Activated CD8-positive, alpha-beta memory T cell treated with anti-CD3 and anti-CD28 coated beads, Interleukin-2, amount 10 ng/mL, durations not matched to agents 7 days and 5 days (primary cell): ENCODE data around the gene ALDH3B2. TPM values are rescaled to one million over a fixed set of nuclear protein-coding genes. Genes with fewer than 3 reads are reported as not detected.
"Not testable (repeated sequence)": the region's sequence is repeated elsewhere in the genome, so short reads cannot be mapped to it uniquely, and the experiment has no call there.

Experiments
- ATAC-seq: fragments of 150-1000 bp; cut with Tn5 transposase; one replicate; pipeline ENCODE4 v1.10.0; 2021; ENCODE audit warnings: moderate library complexity
- CTCF ChIA-PET: fragments of 350-600 bp; sonication (Branson Sonifier 250); formaldehyde crosslinking; loops from one replicate; lab custom pipeline; 2021; ENCODE audit warnings: antibody characterized with exemption; lab: Charles Lee
- DNase-seq: peaks from one replicate; pipeline ENCODE4 v3.0.0-alpha.2; 2020
- H3K27ac Mint-ChIP-seq: one replicate; pipeline ENCODE4 v1.8.0; 2021; ENCODE audit warnings: mild to moderate bottlenecking, mixed read lengths
- H3K27me3 Mint-ChIP-seq: one replicate; pipeline ENCODE4 v1.8.0; 2021; ENCODE audit warnings: mixed read lengths
- H3K36me3 Mint-ChIP-seq: one replicate; pipeline ENCODE4 v1.8.0; 2021; ENCODE audit warnings: mild to moderate bottlenecking, mixed read lengths
- H3K4me1 Mint-ChIP-seq: one replicate; pipeline ENCODE4 v1.8.0; 2021; ENCODE audit warnings: mixed read lengths
- H3K4me3 Mint-ChIP-seq: one replicate; pipeline ENCODE4 v1.8.0; 2021; ENCODE audit warnings: mild to moderate bottlenecking, moderate library complexity, mixed read lengths
- H3K9me3 Mint-ChIP-seq: one replicate; pipeline ENCODE4 v1.8.0; 2022; ENCODE audit warnings: low read depth, mixed read lengths
- total RNA-seq, 2 experiments: library from RNA; stranded (reverse); gene quantifications; one replicate each; pipeline ENCODE4 v1.2.3, GENCODE V29; 2021

The ALDH3B2 gene
- total RNA-seq, 2 experiments from 2014 or later = not detected

DNA sequence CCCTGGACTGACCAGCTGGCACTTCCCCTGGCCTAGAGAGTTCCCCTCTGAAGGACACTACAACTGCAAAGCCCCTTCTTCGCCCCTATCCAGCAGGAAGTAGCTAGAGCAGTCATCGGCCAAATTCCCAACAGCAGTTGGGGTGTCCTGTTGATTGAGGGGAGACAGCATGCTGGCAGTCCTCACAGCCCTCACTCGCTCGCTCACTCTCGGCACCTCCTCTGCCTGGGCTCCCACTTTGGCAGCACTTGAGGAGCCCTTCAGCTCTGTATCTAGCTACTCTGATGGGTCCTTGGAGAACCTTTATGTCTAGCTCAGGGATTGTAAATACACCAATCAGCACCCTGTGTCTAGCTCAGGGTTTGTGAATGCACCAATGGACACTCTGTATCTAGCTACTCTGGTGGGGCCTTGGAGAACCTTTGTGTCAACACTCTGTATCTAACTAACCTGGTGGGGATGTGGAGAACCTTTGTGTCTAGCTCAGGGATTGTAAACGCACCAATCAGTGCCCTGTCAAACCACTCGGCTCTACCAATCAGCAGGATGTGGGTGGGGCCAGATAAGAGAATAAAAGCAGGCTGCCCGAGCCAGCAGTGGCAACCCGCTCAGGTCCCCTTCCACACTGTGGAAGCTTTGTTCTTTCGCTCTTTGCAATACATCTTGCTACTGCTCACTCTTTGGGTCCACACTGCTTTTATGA is 48.1 kb downstream of the ALDH3B2 start:
- CTCF ChIA-PET = interaction anchor here (0.6 to 8.4 kb wide), 5 partner anchors 11 to 47 kb away, joined by 3 to 157 read pairs (median 5); partner anchors contain the start of gene ACY3
- not testable (repeated sequence) for H3K27ac Mint-ChIP-seq, H3K9me3 Mint-ChIP-seq, H3K27me3 Mint-ChIP-seq, H3K36me3 Mint-ChIP-seq, ATAC-seq, H3K4me3 Mint-ChIP-seq, DNase-seq
- H3K4me1 Mint-ChIP-seq = peaks cover 13% of the 10 kb centered on the region

DNA sequence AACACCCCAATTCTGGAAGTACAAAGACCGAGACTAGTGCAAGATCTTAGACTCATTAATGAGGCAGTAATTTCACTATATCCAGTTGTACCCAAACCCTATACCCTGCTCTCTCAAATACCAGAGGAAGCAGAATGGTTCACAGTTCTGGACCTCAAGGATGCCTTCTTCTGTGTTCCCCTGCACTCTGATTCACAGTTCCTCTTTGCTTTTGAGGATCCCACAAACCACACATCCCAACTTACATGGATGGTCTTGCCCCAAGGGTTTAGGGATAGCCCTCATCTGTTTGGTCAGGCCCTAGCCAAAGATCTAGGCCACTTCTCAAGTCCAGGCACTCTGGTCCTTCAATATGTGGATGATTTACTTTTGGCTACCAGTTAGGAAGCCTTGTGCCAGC is 50.6 kb downstream of the ALDH3B2 start:
- H3K9me3 Mint-ChIP-seq, H3K27me3 Mint-ChIP-seq, H3K4me3 Mint-ChIP-seq, H3K4me1 Mint-ChIP-seq, DNase-seq, H3K36me3 Mint-ChIP-seq, ATAC-seq, H3K27ac Mint-ChIP-seq: not testable (repeated sequence)
- CTCF ChIA-PET = interaction anchor here (0.8 to 1.0 kb wide), 2 partner anchors 10 kb away, joined by 3 read pairs; no protein-coding TSS in a partner anchor

DNA sequence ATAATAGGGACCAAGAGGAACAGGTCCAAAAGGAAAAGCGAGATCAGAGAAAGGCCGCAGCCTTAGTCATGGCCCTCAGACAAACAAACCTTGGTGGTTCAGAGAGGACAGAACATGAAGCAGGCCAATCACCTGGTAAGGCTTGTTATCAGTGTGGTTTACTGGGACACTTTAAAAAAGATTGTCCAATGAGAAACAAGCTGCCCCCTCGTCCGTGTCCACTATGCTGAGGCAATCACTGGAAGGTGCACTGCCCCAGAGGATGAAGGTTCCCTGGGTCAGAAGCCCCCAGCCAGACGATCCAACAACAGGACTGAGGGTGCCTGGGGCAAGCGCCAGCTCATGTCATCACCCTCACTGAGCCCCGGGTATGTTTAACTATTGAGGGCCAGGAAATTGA is 51.5 kb downstream of the ALDH3B2 start:
- not testable (repeated sequence) for ATAC-seq, H3K4me3 Mint-ChIP-seq, H3K36me3 Mint-ChIP-seq, H3K4me1 Mint-ChIP-seq, H3K27me3 Mint-ChIP-seq, H3K9me3 Mint-ChIP-seq, DNase-seq, H3K27ac Mint-ChIP-seq
- CTCF ChIA-PET = interaction anchor here (0.8 kb wide), 1 partner anchor 9 kb away, joined by 3 read pairs; no protein-coding TSS in a partner anchor

DNA sequence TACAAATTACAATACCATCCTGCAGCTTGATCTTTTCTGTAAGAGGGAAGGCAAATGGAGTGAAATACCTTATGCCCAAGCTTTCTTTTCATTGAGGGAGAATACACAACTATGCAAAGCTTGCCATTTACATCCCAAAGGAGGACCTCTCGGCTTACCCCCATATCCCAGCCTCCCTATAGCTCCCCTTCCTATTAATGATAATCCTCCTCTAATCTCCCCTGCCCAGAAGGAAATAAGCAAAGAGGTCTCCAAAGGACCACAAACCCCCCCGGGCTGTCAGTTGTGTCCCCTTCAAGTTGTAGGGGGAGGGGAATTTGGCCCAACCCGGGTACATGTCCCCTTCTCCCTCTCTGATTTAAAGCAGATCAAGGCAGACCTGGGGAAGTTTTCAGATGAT is 52.5 kb downstream of the ALDH3B2 start:
- H3K9me3 Mint-ChIP-seq, H3K4me3 Mint-ChIP-seq, H3K36me3 Mint-ChIP-seq, ATAC-seq, H3K27ac Mint-ChIP-seq, CTCF ChIA-PET, H3K4me1 Mint-ChIP-seq, DNase-seq, H3K27me3 Mint-ChIP-seq: not testable (repeated sequence)

DNA sequence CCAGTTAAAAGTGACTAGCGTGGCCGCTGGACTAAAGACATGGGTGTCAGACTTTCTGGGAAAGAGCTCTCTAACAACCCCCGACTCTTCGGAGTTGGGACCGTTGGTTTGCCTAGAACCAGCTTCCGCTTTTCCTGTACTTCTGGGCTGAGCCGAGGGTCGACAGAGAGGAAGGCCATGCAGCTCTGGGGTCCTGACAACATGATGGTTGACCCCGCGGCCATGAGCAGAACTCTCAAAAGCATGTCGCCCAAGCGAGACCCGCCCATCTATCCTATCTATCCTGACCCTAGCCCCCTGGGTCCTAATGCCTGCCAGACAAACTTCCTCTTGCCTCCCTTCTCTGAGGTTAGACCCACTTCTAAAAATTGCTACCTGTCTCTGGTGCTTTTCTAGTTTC is 53.8 kb downstream of the ALDH3B2 start:
- not testable (repeated sequence) for H3K9me3 Mint-ChIP-seq, ATAC-seq, H3K27ac Mint-ChIP-seq, H3K36me3 Mint-ChIP-seq, H3K27me3 Mint-ChIP-seq, H3K4me1 Mint-ChIP-seq, DNase-seq, H3K4me3 Mint-ChIP-seq
- CTCF ChIA-PET = interaction anchor here (2.2 kb wide), 1 partner anchor 9 kb away, joined by 12 read pairs; the partner anchor contains the start of gene NUDT8

DNA sequence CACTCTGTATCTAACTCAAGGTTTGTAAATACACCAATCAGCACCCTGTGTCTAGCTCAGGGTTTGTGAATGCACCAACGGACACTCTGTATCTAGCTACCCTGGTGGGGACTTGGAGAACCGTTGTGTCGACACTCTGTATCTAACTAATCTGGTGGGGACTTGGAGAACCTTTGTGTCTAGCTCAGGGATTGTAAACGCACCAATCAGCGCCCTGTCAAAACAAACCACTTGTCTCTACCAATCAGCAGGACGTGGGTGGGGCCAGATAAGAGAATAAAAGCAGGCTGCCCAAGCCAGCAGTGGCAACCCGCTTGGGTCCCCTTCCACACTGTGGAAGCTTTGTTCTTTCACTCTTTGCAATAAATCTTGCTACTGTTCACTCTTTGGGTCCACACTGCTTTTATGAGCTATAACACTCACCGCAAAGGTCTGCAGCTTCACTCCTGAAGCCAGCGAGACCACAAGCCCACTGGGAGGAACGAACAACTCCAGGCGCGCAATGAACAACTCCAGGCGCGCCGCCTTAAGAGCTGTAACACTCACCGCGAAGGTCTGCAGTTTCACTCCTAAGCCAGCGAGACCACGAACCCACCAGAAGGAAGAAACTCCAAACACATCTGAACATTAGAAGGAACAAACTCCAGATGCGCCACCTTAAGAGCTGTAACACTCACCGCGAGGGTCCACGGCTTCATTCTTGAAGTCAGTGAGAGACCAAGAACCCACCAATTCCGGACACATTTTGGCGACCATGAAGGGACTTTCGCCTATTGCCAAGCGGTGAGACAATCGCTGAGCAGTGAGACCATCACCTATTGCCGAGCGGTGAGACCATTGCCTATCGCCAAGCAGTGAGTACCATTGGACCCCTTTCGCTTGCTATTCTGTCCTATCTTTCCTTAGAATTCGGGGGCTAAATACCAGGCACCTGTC is 54.5 kb downstream of the ALDH3B2 start:
- H3K9me3 Mint-ChIP-seq, H3K27me3 Mint-ChIP-seq, H3K36me3 Mint-ChIP-seq, H3K4me3 Mint-ChIP-seq, H3K27ac Mint-ChIP-seq, DNase-seq, ATAC-seq: not testable (repeated sequence)
- CTCF ChIA-PET = interaction anchor here (2.2 kb wide), 1 partner anchor 10 kb away, joined by 12 read pairs; the partner anchor contains the start of gene NUDT8
- peaks cover 16% of the 10 kb centered on the region for H3K4me1 Mint-ChIP-seq

DNA sequence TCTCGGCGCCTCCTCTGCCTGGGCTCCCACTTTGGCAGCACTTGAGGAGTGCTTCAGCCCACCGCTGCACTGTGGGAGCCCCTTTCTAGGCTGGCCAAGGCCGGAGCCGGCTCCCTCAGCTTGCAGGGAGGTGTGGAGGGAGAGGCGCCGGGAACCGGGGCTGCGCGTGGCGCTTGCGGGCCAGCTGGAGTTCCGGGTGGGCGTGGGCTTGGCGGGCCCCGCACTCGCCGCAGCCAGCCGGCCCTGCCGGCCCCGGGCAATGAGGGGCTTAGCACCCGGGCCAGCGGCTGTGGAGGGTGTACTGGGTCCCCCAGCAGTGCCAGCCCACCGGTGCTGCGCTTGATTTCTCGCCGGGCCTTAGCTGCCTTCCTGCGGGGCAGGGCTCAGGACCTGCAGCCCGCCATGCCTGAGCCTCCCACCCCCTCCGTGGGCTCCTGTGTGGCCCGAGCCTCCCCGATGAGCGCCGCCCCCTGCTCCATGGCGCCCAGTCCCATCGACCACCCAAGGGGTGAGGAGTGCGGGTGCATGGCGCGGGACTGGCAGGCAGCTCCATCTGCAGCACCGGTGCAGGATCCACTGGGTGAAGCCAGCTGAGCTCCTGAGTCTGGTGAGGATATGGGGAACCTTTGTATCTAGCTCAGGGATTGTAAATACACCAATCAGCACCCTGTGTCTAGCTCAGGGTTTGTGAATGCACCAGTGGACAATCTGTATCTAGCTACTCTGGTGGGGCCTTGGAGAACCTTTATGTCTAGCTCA is 55.3 kb downstream of the ALDH3B2 start:
- CTCF ChIA-PET = interaction anchor here (2.2 to 7.5 kb wide), 2 partner anchors 10 to 11 kb away, joined by 12 to 111 read pairs; partner anchors contain the start of gene NUDT8
- not testable (repeated sequence) for H3K9me3 Mint-ChIP-seq, H3K27ac Mint-ChIP-seq, H3K27me3 Mint-ChIP-seq, H3K4me3 Mint-ChIP-seq, DNase-seq, ATAC-seq, H3K36me3 Mint-ChIP-seq
- peaks cover 23% of the 10 kb centered on the region for H3K4me1 Mint-ChIP-seq

DNA sequence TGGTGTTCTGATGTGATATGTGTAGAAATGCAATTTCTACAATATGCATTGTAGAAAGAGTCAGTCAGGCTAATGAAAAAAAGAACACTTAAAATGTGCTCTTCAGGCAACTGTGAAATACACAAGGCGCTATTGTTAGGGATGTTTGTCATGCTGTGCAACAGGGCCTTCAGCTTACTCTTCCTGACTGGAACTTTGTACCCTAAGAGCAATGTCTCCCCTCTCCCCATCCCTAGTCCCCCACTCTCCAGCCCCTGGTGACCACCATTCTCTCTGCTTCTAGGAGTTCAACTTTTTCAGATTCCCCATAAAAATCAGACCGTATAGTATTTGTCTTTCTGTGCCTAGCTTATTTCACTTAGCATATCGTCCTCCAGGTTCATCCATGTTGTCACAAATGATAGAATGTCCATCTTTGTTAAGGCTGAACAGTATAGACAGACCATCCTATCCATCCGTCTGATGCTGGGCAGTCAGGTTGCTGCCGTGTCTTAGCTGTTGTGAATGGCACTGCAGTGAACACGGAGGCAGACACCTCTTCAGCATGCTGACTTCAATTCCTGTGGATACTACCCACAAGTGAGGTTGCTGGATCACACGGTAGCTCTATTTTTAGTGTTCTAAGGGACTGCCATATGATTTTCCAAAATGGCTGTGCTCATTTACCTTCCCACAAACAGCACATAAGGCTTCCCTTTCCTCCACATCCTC is 57.0 kb downstream of the ALDH3B2 start:
- ATAC-seq (no peak), DNase-seq (no peak)
- no peak overlapping the region for H3K4me3 Mint-ChIP-seq
- H3K27ac Mint-ChIP-seq = peak overlapping the region; percentile 11
- peaks cover 2% of the 10 kb centered on the region for H3K36me3 Mint-ChIP-seq
- no peaks in the 10 kb centered on the region for H3K9me3 Mint-ChIP-seq
- CTCF ChIA-PET = interaction anchor here (0.7 to 7.5 kb wide), 4 partner anchors 12 to 42 kb away, joined by 3 to 111 read pairs (median 14); partner anchors contain the start of gene NUDT8
- peaks cover 32% of the 10 kb centered on the region for H3K4me1 Mint-ChIP-seq
- peaks cover 9% of the 10 kb centered on the region for H3K27me3 Mint-ChIP-seq

DNA sequence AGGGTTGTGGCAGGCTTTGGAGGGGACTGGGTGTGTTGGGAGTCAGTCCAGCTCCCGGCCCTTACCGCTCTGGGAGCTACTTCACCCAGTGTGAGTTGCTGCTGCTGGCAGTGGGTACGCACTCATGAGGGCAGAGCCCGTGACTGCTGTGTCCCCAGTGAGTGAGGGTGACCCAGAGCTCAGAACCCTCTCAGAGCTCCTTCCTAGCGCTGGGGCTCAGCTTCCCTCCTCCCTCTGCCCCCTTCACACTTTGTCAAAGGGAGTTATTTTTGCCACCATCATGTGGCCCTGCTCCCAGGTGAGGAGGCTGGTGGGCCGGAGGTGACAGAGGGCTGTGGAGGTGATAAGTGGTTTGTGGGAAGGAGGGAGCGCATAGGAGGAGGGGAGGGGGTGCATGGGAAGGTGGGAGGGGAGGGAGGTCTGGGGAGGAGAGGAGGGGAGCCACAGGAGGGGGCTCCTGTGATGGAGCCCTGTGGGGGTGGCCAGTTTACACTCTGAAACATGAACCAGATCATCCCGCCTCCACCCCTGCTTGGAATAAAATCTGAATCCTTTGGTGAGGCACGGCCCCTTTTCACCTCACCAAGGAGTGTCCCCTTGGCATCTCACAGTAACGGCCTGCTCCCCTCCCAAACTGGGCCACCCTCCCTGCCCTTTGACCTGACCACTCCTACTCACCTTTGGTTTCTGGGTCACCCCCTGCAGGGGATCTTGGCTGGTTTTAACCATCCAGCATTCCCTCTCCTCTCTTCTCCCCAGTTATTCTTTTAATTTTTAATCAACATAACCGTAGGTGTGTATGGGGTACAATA is 57.8 kb downstream of the ALDH3B2 start:
- Mint-ChIP-seq H3K27me3 (peaks cover 9% of the 10 kb centered on the region), H3K4me3 (peak overlapping the region; percentile 37), H3K36me3 (peaks cover 5% of the 10 kb centered on the region), H3K4me1 (peaks cover 36% of the 10 kb centered on the region), H3K27ac (peak overlapping the region; percentile 11), H3K9me3 (no peaks in the 10 kb centered on the region)
- ATAC-seq = no peak
- CTCF ChIA-PET = interaction anchor here (0.5 to 7.5 kb wide), 10 partner anchors 9 to 101 kb away, joined by 3 to 111 read pairs (median 3); partner anchors contain the start of gene NUDT8
- no peak for DNase-seq

DNA sequence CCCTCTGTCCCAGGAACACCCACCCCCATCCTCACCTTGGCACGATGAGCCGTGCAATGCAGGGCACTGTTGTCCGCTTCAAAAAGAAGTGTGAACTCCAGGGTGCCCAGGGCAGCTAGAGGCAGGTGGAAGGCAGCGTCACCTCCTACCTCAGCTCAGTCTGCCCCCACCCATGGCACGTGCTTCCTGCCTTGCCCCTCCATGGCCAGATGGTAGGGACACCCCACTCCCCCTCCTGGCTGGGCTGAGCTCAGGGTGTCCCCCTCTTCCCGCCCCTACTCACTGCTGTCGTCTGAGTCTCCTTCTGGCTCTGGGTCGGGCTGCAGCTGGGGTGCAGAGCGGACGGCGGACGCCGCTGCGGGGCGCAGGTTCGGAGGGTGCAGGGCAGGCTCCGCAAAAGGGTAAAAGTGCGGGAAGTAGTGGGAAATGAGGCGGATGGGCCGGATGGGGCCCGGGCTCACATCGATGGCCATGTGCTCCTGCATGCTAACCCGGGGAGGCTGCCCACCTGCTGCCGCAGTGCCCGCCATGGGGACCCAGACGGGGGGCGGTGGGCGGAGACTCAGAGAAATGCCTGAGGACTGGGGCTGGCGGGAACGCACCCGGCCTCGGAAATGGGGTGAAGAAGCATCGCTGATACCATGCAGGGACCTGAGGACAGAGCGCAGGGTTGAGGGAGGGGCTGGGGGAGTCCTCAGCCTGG is 58.5 kb downstream of the ALDH3B2 start:
- CTCF ChIA-PET = interaction anchor here (0.6 to 7.5 kb wide), 9 partner anchors 8 to 100 kb away, joined by 3 to 111 read pairs (median 3); partner anchors contain the start of genes GSTP1 and NUDT8
- ATAC-seq (no peak), DNase-seq (no peak)
- Mint-ChIP-seq H3K4me1 (peaks cover 37% of the 10 kb centered on the region), H3K27ac (no peak overlapping the region), H3K4me3 (peak overlapping the region; percentile 37), H3K36me3 (peaks cover 6% of the 10 kb centered on the region), H3K9me3 (no peaks in the 10 kb centered on the region), H3K27me3 (peaks cover 9% of the 10 kb centered on the region)
